NCI-H2107 (cell line): ENCODE data around the gene LMX1A.

ENCODE experiments used
- DNase-seq: peaks from one replicate; lab custom pipeline; 2025; lab: John Stamatoyannopoulos, UW

The LMX1A gene

GRCh38 chr1:165325460-165326203, 30.9 kb downstream of the LMX1A start:
- no peak for DNase-seq

DNA sequence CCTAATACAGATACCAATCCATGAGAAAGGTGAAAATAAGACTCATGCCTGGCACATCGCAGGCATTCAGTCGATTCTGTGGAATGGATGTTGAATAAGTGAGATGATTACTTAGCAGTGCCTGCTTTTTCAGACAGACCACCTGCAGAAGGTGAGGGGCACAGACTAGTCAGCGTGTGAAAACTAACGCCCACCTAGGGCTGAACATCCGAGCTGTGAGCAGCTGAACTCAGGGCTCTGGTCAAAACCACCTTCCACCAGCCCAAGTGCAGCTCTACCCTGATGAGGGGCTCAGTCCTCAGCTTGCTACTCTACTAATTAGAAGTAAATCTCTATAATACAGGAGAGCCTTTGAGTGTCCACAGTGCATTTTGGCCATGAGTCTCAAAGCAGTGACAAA, 32.5 kb downstream of the LMX1A start:
- DNase-seq, result no peak

- no peak for DNase-seq
Observed at GRCh38 chr1:165317612-165318011, 38.9 kb downstream of the LMX1A start.

DNA sequence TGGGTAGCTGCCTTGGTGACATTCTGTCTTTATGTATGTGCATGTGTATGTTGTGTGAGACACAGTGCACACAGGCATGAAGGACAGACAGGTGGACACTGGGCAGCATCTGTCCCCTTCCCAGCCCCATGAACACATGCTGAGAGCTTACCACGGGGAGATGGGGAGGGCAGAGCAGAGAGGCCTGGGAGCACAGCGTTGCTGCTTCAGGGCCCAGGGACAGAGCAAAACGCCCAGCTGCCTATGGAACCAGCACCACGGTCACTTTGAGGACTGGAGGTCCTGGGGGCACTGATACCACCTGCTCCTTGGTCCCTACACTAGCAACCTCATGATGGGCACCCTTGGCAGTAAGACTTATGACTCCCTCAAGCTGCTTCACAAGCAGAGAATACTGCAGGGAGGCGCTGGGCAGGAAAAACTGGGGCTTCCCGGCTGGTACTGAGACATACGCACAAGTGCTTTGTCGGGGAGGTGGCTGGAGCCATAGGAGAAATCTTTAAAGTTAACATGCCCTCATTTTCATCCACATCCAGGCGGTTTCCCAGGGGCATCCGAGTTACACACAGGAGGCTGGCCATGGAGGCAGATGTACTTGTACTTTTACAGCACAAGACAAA, 40.3 kb downstream of the LMX1A start:
- DNase-seq, result no peak

DNA sequence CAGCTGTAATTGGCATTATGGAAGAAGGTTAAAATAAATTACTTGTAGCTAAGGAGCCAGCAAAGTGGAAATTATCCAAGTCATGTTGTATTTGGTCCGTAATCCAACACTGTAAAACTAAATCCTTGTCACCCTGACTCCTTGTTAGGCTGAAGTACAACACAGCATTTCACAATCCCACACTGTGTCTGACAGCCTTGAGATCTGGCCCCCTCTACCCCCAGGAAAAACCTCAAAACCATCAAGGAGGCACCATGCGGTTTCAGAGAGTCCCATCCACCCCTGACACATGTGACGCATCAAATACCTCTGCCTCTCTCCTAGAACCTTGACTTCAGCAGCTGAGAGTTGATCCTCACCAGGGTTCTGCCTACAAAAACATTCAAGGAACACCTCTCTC, 41.0 kb downstream of the LMX1A start:
- no peak for DNase-seq

- no peak for DNase-seq
Observed at GRCh38 chr1:165313903-165314302, 42.6 kb downstream of the LMX1A start.

GRCh38 chr1:165312591-165312990, 43.9 kb downstream of the LMX1A start:
- DNase-seq, result no peak

GRCh38 chr1:165306543-165307434, 49.7 kb downstream of the LMX1A start:
- no peak for DNase-seq

DNA sequence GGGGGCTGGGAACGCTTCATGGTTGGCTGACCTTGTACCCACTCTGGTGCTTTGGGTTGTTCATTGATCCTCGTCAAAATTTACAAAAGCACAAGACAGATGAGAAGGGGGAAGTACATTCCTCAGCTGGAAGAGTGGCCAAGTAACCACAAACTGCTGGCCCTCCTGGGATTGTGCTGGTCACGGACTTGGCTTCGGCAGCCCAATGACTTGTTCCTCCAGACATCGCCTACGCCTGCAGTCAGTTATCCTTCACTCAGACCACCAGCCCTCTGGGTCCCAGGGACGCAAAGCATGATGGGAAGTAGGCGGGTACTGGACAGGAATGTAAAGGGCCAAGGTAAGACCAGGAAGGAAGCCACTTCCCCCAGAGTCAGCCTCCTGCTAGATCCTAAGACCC, 53.1 kb downstream of the LMX1A start:
- DNase-seq, result no peak

DNA sequence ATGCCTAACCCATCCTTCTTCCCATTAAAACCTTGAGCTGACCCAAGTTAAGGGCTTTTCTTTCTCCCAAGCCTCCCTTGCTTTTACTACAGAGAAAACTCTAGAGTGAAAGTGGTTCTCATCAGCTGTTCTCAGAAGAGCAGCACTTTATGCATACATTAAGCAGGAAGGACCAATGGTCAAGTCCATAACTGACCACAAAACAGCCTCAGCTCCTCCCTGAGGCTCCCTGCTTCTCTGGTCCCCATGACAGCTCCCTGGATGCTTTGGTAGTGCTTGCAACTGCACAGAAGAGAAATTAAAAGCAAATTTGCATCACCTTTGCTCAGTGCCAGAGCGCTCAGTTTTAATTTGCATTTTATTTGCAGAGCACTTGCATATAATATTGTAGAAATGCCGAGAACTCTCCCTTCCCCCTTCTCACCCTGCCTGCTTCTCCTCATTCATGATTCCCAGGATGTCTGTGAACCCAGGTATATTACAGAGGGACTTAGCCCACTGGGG, 56.1 kb downstream of the LMX1A start:
- DNase-seq, result no peak

- DNase-seq, result no peak
Observed at GRCh38 chr1:165298203-165298820, 58.2 kb downstream of the LMX1A start.

GRCh38 chr1:165296205-165296604, 60.3 kb downstream of the LMX1A start:
- no peak for DNase-seq

DNA sequence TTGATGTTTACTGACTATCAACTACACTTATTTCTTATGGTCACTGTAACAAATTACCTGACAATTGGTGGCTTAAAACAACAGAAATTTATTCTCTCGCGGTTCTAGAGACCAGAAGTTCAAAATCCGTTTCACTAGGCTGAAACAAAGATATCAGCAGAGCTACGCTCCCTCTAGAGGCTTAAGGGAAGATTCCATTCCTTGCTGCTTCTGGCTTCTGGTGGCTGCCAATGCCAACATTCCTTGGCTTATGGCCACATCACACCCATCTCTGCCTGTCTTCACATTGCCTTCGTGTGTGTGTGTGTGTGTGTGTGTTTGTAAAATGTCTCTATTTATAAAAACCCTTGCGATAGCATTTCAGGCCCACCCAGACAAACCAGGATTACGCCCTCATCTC, 66.4 kb downstream of the LMX1A start:
- no peak for DNase-seq

- DNase-seq, result no peak
Observed at GRCh38 chr1:165289556-165289955, 67.0 kb downstream of the LMX1A start.

- DNase-seq, result peak; percentile 70
Observed at GRCh38 chr1:165288350-165289120, 68.0 kb downstream of the LMX1A start.

DNA sequence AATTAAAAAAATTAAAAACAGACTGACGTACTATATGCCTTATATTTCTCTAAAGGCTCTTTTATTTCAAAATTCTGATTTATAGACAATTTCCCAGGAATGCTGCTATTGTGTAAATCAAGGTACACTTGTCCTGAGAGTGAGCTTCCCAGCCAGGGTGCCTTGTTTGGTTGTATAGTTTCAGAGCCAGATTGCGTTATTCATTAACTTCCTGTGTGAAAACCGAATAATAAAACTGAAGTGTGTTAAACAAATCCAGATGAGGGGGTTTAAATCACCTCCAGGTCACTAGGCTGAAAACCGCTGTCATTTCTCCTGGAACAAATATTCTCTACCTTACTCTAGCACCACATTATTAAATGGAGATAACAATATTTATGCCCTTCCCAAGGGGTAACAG, 68.7 kb downstream of the LMX1A start:
- DNase-seq, result no peak

- DNase-seq, result no peak
Observed at GRCh38 chr1:165287329-165287728, 69.2 kb downstream of the LMX1A start.

- DNase-seq, result no peak
Observed at GRCh38 chr1:165284454-165284853, 72.1 kb downstream of the LMX1A start.

DNA sequence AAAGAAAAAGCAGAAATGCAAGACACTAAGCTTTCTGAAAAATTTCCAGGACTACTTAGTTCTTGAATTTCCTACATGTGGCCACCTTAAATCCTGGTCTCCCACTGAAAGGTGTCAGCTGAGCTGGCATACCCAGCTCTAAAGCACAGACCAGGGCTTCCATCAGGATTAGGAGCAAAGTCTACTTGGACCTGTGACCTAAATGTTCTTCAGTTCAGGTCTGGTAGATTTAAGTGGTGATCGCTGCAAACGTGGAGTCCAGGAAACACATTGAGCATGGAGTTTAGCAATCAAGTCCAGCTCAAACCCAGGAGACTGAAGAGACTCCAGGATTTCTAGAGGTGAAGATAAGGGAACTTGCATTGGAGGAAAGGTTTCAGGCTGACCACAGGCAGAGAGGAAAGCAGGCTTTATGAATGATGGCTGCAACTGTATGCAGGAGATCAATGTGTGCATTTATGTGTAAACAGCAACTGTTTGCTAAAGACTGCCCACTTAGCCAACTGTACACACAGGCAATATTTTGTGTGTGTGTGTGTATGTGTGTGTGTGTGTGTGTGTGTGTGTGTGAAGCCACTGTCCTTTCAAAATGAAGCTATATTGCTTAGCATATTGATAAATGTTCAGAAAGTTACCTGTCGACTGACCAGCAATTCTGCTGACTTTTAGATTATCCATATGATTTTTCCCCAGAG, 75.2 kb downstream of the LMX1A start:
- no peak for DNase-seq

- no peak for DNase-seq
Observed at GRCh38 chr1:165279882-165280281, 76.6 kb downstream of the LMX1A start.

- DNase-seq, result no peak
Observed at GRCh38 chr1:165276314-165276713, 80.2 kb downstream of the LMX1A start.
